Measurements from ENCODE around the gene H19.

- TF ChIP-seq CTCF (IDR thresholded peaks at IDR 0.05) (no peak), POLR2A (IDR thresholded peaks at IDR 0.05) (no peak)
Observed at GRCh38 chr11:1970956-1971355, 26.7 kb downstream of the H19 start.
